Peyer's patch (tissue), 4 donors: ENCODE results near the gene FOCAD.

Experiments used
- CTCF ChIP-seq, 6 experiments: fragments of 450-650 bp in 4 of 6; fragments of 200-600 bp in 2 of 6; sonication (generic) in 1 of 6; IDR thresholded peaks; one replicate each; pipeline ENCODE4 v1.5.1; 2017 to 2019; ENCODE audit warnings: antibody characterized with exemption in 6 of 6, mild to moderate bottlenecking in 3 of 6, moderate library complexity in 1 of 6
- POLR2A ChIP-seq, 2 donors: fragments of 450-650 bp; IDR thresholded peaks; one replicate each; pipeline ENCODE4 v1.5.1; 2017; ENCODE audit warnings: antibody characterized with exemption in 2 of 2, mild to moderate bottlenecking in 2 of 2, moderate library complexity in 2 of 2

DNA sequence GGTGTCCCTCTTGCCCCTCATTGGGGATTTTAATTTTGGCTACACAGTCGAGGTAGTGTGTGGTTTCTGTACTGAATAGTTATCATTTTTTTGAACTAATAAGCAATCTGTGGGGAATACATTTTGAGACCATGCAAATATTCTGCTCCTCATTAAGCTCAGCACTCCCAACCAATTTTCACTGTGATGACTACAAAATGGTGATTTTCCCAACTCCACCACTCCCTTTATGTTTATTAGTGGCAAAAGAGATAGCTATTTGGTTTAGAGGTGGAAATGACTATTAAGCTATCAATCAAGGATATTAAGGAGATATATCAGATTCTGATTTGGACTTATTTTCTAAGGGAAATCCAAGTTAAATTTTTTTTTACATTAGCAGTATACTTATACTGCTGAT lies 62.9 kb downstream of the FOCAD start:
- no peak for TF ChIP-seq CTCF (IDR thresholded peaks at IDR 0.05)
- TF ChIP-seq POLR2A (IDR thresholded peaks at IDR 0.05) = no peak
